Measurements from ENCODE around the gene FREM1.

Gene FREM1

DNA sequence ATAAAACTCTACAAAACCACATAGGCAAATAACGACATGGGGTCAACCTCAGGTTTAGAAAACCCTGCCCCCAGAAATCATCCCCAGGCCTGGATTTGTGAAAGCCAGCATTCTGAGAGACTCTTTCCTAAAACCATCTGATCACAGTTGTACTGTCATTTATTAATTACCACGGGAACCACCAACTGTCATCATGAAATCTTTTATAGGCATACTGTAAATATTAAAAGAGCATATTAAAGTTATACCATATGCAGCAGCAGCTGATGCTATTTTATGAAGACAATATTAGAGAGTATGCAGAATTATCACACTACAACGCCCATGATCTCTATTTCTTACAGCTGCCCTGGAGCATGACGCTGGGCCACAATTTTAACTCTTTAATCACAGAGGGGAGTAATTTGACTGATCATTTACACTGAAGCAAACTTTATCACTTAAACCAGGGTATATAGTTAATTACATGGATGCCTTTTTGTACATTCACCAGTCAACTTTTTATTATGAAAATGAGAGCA, 208.0 kb downstream of the FREM1 start:
- DNase-seq (ENCODE audit: low spot score): no peak

DNA sequence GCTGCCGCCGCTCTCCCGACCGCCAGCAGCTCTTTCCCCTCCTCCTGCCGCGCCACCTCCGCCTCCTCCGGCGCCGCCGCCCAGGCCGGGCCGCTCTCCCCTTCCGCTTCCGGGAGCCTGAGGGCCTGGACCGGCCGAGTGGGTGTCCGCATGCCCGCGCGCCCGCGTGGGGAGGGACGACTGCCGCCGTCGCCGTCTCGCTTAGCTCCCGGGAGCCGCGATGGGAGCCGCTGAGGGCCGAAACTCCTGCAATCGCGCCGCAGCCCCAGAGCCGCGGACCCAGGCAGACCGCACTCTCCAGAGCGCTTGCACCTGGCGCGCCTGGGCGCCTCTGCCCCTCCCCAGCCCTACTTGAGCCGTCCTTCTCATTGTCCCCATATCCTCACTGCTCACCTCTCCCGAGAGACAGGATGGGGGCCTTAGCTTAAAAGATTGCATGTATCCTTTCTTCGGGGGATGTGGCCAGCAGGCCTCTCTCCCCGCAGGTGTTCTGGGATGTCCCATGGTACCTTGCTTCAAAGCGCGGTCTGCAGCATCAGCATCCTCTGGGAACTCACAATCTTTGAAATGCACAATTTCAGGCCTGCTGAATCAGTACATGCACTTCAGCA, 216.9 kb downstream of the FREM1 start, which contains the start of gene ZDHHC21:
TSS of gene ZDHHC21 (minus strand) at position 182 of the 611 bp plus-strand sequence. CDS start 19,092 bp downstream, outside the sequence.
- peak; percentile 92 for DNase-seq (ENCODE audit: low spot score)

GRCh38 chr9:14692470-14693250, 217.6 kb downstream of the FREM1 start:
- no peak for DNase-seq (ENCODE audit: low spot score)

GRCh38 chr9:14690948-14691730, 219.1 kb downstream of the FREM1 start:
- no peak for DNase-seq (ENCODE audit: low spot score)

DNA sequence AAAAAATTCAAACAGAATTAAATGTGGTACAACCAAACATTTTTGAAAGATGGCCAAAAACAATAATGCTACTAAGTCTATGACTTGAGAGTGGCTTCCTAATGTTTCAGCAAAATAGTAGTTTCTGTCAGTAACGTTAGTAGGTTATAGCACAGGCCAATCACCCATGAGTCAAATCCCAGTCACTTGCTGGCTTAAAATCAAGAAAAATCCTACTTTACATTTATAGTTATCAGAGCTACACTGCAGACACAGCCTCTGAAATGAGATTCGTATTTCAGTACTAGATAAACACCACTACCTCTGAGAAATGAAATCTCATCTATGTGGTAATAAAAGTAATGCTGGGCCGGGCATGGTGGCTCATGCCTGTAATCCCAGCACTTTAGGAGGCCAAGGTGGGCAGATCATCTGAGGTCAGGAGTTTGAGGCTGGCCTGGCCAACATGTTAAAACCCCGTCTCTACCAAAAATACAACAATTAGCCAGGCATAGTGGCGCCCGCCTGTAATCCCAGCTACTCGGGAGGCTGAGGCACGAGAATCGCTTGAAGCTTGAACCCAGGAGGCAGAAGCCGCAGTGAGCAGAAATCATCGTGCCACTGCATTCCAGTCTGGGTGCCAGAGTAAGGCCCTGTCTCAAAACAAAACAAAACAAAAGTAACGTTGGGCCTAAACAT, 223.0 kb downstream of the FREM1 start:
- DNase-seq (ENCODE audit: low spot score): peak; percentile 58

GRCh38 chr9:14686168-14686567, 224.1 kb downstream of the FREM1 start:
- no peak for DNase-seq (ENCODE audit: low spot score)
